Stimulated activated naive B cell treated with anti-CD40 and anti-IgM and Interleukin-4, amounts not matched to agents 10 μg/mL and 1 μg/mL and 100 μg/mL, for 72 hours (primary cell): ENCODE results near the gene TDRD9.
"Not testable (repeated sequence)": the region's sequence is repeated elsewhere in the genome, so short reads cannot be mapped to it uniquely, and the experiment has no call there.

Experiments used
- ATAC-seq, 2 donors: fragments of 150-1000 bp; cut with Tn5 transposase; replicated peaks; 2 replicates each; pipeline ENCODE4 v1.10.0; 2021; ENCODE audit warnings: moderate library complexity in 1 of 2
- DNase-seq: peaks from one replicate; pipeline ENCODE4 v3.0.0; 2021
- H3K27ac Mint-ChIP-seq: one replicate; pipeline ENCODE4 v1.8.0; 2022; ENCODE audit warnings: mild to moderate bottlenecking, mixed read lengths
- H3K27me3 Mint-ChIP-seq, 2 donors: one replicate each; pipeline ENCODE4 v1.8.0; 2022; ENCODE audit warnings: mixed read lengths in 2 of 2
- H3K36me3 Mint-ChIP-seq, 2 donors: one replicate each; pipeline ENCODE4 v1.8.0; 2022; ENCODE audit warnings: mixed read lengths in 2 of 2, mild to moderate bottlenecking in 1 of 2
- H3K4me1 Mint-ChIP-seq, 2 donors: one replicate each; pipeline ENCODE4 v1.8.0; 2022; ENCODE audit warnings: mixed read lengths in 2 of 2, mild to moderate bottlenecking in 1 of 2
- H3K4me3 Mint-ChIP-seq, 2 donors: one replicate each; pipeline ENCODE4 v1.8.0; 2022; ENCODE audit warnings: mild to moderate bottlenecking in 2 of 2, mixed read lengths in 2 of 2, moderate library complexity in 1 of 2
- H3K9me3 Mint-ChIP-seq, 2 donors: one replicate each; pipeline ENCODE4 v1.8.0; 2022; ENCODE audit warnings: mixed read lengths in 2 of 2, mild to moderate bottlenecking in 1 of 2

Gene TDRD9

GRCh38 chr14:103899316-103899715 is 28.9 kb upstream of the TDRD9 start:
- Mint-ChIP-seq H3K9me3 (peaks cover 4% of the 10 kb centered on the region in 2 donors), H3K27me3 (peaks cover 5% of the 10 kb centered on the region in 2 donors), H3K36me3 (peaks cover 3 to 5% of the 10 kb centered on the region in 2 donors), H3K4me3 (no peak overlapping the region), H3K4me1 (no peaks in the 10 kb centered on the region), H3K27ac (no peak overlapping the region)
- ATAC-seq (no peak), DNase-seq (no peak)

DNA sequence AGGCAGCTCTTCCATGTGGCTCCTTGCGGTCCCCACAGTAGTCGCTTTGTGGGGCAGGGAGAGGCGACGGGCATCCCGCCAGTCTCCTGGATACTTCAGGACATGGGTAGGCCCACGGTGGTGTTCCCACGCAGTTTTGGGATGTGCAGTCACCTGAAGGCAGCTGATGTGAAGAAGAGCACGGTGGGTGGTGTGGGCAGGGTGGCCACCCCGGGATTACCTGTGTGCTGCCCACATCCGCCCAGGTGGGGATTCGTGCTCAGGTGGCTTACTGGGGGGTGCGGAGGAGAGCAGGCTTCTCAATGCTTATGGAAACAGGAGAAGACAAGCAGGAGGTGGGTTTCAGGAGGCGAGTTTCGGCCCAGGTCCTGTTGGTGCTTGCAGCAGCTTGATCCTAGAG is 28.4 kb upstream of the TDRD9 start:
- Mint-ChIP-seq H3K27me3 (peaks cover 5% of the 10 kb centered on the region in 2 donors), H3K36me3 (peaks cover 3 to 6% of the 10 kb centered on the region in 2 donors), H3K4me3 (no peak overlapping the region), H3K4me1 (no peaks in the 10 kb centered on the region), H3K27ac (no peak overlapping the region), H3K9me3 (peaks cover 4% of the 10 kb centered on the region in 2 donors)
- ATAC-seq (no peak), DNase-seq (no peak)

GRCh38 chr14:103904493-103905107 is 23.7 kb upstream of the TDRD9 start:
- Mint-ChIP-seq H3K27ac (no peak overlapping the region), H3K36me3 (peaks cover 14 to 16% of the 10 kb centered on the region in 2 donors), H3K9me3 (no peaks in the 10 kb centered on the region), H3K4me1 (no peaks in the 10 kb centered on the region), H3K4me3 (no peak overlapping the region), H3K27me3 (no peaks in the 10 kb centered on the region)
- ATAC-seq (no peak), DNase-seq (no peak)

DNA sequence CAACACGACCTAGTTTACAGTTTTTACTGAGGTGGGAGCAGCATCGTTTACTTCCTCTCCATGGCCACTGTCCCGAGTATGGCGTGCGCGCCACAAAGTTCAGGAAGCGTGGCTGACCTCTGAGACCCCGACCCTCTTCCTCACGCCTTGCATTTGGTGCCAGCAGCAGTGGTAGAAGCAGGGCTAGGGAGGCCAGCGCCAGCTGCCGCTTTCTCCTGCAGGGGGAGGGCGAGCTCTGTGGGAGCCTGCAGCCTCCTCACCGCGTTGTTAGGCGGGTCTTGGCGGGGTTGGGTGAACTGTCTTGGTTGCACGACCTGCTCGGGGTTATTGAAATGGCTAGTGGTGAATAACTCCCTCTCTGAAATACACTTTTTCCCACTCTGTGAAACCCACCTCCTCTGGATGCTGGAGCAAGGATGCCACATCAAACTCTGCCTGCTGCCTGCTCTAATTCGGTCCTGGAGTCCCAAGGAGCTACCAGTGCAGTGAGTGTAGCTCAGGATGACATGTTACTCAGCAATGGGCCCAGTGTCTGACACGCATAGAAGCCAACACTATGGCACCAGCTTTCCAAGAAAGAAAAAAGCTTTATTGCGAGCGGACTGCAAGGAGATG is 22.3 kb upstream of the TDRD9 start:
- DNase-seq = no peak

GRCh38 chr14:103908580-103908979 is 19.7 kb upstream of the TDRD9 start:
- Mint-ChIP-seq H3K4me3 (no peak overlapping the region), H3K27me3 (no peaks in the 10 kb centered on the region), H3K36me3 (peaks cover 21 to 25% of the 10 kb centered on the region in 2 donors), H3K9me3 (no peaks in the 10 kb centered on the region), H3K4me1 (peaks cover 4 to 7% of the 10 kb centered on the region in 2 donors), H3K27ac (no peak overlapping the region)
- no peak for DNase-seq
- no peak for ATAC-seq

More for the DNA sequence above, 22.3 kb upstream of the TDRD9 start:
- no peak overlapping the region for H3K27ac Mint-ChIP-seq
- peaks cover 4 to 7% of the 10 kb centered on the region in 2 donors for H3K4me1 Mint-ChIP-seq
- H3K9me3 Mint-ChIP-seq = no peaks in the 10 kb centered on the region
- H3K4me3 Mint-ChIP-seq = no peak overlapping the region
- peak in 1 of 2 donors; percentile 35 for ATAC-seq
- H3K27me3 Mint-ChIP-seq = no peaks in the 10 kb centered on the region
- H3K36me3 Mint-ChIP-seq = peaks cover 17 to 20% of the 10 kb centered on the region in 2 donors

DNA sequence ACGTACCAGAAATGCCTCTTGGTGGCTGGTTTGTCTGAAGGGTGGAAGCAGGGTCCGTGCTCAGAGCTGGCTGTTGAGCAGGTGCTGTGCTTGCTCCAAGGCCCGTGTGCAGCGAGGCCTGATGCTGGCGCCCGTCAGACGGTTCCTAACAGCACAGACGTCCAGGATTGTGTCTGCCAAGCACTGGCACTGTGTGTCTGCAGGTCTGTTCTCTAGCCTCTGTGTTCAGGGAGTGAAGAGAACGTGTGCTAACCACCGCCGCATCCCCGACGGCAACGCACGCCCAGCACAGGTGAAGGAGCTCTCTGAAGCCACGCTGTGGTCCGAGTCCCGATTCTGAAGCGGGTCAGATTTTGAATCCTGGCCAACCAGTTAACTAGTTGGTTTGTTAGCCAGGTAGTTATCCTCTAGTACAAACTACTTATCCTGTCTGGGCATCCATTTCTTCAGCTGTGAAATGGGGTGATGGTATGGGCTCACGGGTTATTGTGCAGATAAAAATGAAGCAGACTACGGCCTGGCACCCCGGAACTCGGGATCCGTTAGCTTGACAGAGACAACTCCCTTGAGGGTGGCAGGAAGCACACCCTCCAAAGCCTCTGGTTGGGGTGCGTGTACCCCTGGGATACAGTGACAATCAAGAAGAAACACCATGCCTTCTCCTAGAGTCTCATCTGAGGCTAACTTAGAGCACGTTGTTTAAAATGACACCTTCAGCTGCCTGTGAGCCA is 18.6 kb upstream of the TDRD9 start:
- no peak overlapping the region for H3K4me3 Mint-ChIP-seq
- no peaks in the 10 kb centered on the region for H3K9me3 Mint-ChIP-seq
- no peak overlapping the region for H3K27ac Mint-ChIP-seq
- H3K27me3 Mint-ChIP-seq = no peaks in the 10 kb centered on the region
- peaks cover 17 to 29% of the 10 kb centered on the region in 2 donors for H3K36me3 Mint-ChIP-seq
- H3K4me1 Mint-ChIP-seq = peaks cover 4 to 7% of the 10 kb centered on the region in 2 donors
- no peak for DNase-seq
- ATAC-seq = no peak

- peak; percentile 36 for DNase-seq
- ATAC-seq = peak; percentile 86 to 90
- Mint-ChIP-seq H3K36me3 (peaks cover 20 to 32% of the 10 kb centered on the region in 2 donors), H3K9me3 (no peaks in the 10 kb centered on the region), H3K4me3 (peak overlapping the region; percentile 19 to 20), H3K4me1 (peaks cover 4 to 7% of the 10 kb centered on the region in 2 donors), H3K27ac (peak overlapping the region; percentile 3), H3K27me3 (no peaks in the 10 kb centered on the region)
Measured at GRCh38 chr14:103910262-103910935, 17.9 kb upstream of the TDRD9 start.

GRCh38 chr14:103910984-103911383 is 17.3 kb upstream of the TDRD9 start:
- ATAC-seq (no peak), DNase-seq (no peak)
- H3K36me3 Mint-ChIP-seq = peaks cover 24 to 37% of the 10 kb centered on the region in 2 donors
- peaks cover 7 to 13% of the 10 kb centered on the region in 2 donors for H3K4me1 Mint-ChIP-seq
- H3K9me3 Mint-ChIP-seq = no peaks in the 10 kb centered on the region
- H3K27ac Mint-ChIP-seq = no peak overlapping the region
- no peak overlapping the region for H3K4me3 Mint-ChIP-seq
- no peaks in the 10 kb centered on the region for H3K27me3 Mint-ChIP-seq

DNA sequence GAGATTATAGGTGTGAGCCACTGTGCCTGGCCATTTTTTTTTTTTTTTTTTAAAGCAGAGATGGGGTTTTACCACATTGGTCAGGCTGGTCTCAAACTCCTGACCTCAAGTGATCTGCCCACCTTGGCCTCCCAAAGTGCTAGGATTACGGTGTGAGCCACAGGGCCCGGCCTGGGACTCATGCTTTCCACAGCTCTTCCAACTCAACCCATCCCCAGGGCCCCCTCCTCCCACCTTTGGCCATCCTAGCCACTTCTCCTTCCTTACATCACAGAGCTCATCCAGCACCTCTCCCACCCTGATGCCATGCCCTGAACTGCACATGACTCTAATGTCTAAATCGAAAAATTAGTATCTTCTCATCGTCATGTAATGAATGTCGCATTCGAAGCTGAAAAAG is 12.6 kb upstream of the TDRD9 start:
- DNase-seq = no peak
- no peaks in the 10 kb centered on the region for H3K9me3 Mint-ChIP-seq
- H3K27ac Mint-ChIP-seq = peak overlapping the region; percentile 15
- H3K4me3 Mint-ChIP-seq = no peak overlapping the region
- H3K27me3 Mint-ChIP-seq = no peaks in the 10 kb centered on the region
- peaks cover 18 to 25% of the 10 kb centered on the region in 2 donors for H3K36me3 Mint-ChIP-seq
- ATAC-seq = no peak
- peaks cover 6 to 16% of the 10 kb centered on the region in 2 donors for H3K4me1 Mint-ChIP-seq

DNA sequence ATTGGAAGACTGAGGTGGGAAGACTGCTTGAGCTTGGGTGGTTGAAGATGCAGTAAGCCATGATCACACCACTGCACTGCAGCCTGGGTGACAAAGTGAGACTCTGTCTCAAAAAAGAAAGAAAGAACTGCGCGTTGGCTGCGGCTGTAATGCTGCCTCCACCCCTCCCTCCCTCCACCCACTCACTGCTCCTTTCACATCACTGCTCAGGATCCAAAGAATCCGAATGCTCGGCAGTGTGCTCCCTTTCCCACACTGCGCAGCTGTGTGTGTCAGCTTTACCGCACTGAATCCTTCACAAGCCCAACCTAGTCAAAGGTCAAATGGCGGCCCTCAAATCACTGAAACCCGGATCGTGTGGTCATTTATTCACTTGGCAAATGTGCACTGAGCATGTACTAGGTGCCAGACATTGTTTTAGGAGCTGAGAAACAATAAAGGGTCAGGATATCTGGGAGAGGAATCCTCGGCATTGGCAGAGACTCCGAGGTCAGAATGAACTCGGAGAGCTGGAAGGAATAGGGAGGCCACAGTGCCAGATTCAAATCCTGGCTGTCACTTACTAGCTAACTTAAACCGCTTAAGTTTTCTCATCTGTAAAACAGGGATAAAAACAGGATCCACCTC is 11.5 kb upstream of the TDRD9 start:
- no peak for ATAC-seq
- Mint-ChIP-seq H3K4me3 (no peak overlapping the region), H3K9me3 (no peaks in the 10 kb centered on the region)

DNA sequence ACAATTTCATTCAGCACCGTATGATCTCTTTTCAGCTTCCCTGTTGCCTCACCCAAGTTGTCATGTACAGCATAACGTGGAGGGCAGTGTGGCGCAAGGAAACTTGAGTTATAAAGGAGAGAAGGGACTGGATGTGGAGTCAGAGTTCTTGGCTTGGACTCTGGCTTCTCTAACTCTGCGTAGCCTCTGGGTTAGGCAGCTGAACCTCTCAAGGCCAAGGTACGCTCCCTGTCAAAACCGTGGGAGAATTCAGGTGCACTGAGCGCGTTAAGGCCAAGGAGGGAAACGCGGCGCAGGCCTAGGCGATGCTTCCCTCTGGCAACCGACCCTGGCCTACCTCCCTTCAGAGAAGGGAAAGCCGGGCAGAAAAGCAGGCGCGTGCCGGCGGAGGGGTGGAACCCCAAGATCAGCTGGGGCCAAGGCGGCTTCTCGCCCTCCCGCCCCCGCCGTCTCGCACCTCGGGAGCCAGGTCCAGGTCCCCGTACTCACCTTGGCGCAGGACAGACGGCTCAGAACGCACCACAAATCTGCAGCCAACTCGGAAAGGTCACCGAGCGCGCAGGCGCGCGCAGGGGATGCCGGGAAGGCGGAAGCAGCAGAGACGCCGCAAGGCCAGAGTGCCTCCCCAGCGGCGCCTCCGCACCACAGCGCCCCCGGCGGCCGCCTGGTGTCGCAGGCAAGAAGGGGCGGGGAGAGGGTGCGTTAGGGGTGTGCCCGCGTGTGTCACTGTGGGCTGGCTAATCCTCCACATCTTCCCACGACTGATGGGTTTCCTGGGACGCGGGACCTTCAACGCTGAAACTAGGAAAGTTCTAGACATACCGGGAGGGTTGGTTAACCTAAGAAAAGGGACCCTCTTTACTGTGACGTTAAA is 7.0 kb upstream of the TDRD9 start:
- Mint-ChIP-seq H3K4me3 (peak overlapping the region; percentile 89 to 91), H3K4me1 (peaks cover 6 to 13% of the 10 kb centered on the region in 2 donors), H3K36me3 (peaks cover 4 to 7% of the 10 kb centered on the region in 2 donors), H3K27me3 (peaks cover 5 to 12% of the 10 kb centered on the region in 2 donors), H3K9me3 (no peaks in the 10 kb centered on the region), H3K27ac (peak overlapping the region; percentile 85)
- DNase-seq = peak; percentile 91
- peak; percentile 97 to 98 for ATAC-seq

More for the DNA sequence above, 11.5 kb upstream of the TDRD9 start:
- no peak for DNase-seq
- Mint-ChIP-seq H3K36me3 (peaks cover 18 to 25% of the 10 kb centered on the region in 2 donors), H3K27ac (peak overlapping the region; percentile 42), H3K4me1 (peaks cover 9 to 20% of the 10 kb centered on the region in 2 donors), H3K27me3 (no peaks in the 10 kb centered on the region)

GRCh38 chr14:103921855-103922200 is 6.4 kb upstream of the TDRD9 start:
- H3K27ac Mint-ChIP-seq, DNase-seq, H3K9me3 Mint-ChIP-seq, H3K36me3 Mint-ChIP-seq: not testable (repeated sequence)
- peak overlapping the region; percentile 48 to 91 for H3K4me3 Mint-ChIP-seq
- peaks cover 5 to 12% of the 10 kb centered on the region in 2 donors for H3K27me3 Mint-ChIP-seq
- peak in 1 of 2 donors; percentile 3 for ATAC-seq
- peaks cover 6 to 13% of the 10 kb centered on the region in 2 donors for H3K4me1 Mint-ChIP-seq

DNA sequence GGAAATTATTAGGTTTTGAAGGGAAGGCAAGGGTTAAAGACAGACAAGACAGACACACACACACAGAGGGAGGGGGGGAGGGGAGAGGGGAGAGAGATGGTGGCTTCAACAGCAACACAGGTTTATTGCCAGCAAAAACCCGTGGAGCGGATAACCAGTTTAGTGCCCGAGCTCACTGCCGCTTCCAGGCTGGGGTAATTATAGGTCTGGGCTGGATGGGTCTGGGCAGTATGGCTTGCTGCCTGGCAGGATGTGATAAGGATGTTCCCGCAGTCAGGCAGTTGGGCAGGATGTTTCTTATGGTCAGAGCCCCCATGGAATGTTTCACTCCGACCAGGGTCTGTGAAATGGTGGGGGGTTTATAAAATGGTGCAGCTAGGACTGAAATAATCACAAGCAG is 4.4 kb upstream of the TDRD9 start:
- Mint-ChIP-seq H3K4me3 (no peak overlapping the region), H3K9me3 (no peaks in the 10 kb centered on the region), H3K4me1 (peaks cover 4 to 7% of the 10 kb centered on the region in 2 donors), H3K36me3 (no peaks in the 10 kb centered on the region), H3K27me3 (peaks cover 10 to 25% of the 10 kb centered on the region in 2 donors), H3K27ac (peak overlapping the region; percentile 83)
- no peak for DNase-seq
- ATAC-seq = no peak
